ENCODE results near the gene WDR77.
A peak's percentile ranks its signal among the peaks of the same experiment; 100 is the strongest.

DNA sequence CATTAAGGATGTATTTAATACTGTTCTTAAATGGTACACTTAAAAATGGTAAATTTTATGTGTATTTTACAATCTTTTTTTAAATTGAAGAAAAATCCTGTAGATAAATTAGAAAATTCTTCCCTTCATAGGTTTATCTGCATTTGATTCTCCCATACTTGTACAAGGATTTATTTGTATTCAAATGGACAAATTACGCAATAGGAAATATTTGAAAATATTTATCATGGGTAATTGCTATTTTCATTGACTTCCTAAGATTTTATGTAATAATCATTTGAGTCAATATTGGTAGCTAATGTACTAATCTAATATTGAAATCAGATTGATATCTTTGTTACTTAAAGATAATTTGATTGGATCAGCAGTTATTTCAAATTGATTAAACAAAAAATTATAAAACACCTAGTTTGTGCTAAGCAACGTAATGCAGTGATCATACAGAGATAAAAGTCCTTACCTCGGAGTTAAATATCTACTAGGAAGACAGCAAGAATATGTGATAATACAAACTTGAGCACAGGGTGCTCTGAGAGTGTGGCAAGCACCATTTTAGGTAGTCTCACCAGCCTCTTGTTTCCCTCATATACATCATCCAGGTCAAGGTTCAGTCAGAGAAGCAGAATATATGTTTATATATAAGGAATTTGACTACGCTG, 13.4 kb upstream of the WDR77 start:
- TF ChIP-seq MXI1 (IDR thresholded peaks at IDR 0.05; ENCODE audit: borderline replicate concordance, low read depth, low read length) = no peak
- TF ChIP-seq, protein P1, sequence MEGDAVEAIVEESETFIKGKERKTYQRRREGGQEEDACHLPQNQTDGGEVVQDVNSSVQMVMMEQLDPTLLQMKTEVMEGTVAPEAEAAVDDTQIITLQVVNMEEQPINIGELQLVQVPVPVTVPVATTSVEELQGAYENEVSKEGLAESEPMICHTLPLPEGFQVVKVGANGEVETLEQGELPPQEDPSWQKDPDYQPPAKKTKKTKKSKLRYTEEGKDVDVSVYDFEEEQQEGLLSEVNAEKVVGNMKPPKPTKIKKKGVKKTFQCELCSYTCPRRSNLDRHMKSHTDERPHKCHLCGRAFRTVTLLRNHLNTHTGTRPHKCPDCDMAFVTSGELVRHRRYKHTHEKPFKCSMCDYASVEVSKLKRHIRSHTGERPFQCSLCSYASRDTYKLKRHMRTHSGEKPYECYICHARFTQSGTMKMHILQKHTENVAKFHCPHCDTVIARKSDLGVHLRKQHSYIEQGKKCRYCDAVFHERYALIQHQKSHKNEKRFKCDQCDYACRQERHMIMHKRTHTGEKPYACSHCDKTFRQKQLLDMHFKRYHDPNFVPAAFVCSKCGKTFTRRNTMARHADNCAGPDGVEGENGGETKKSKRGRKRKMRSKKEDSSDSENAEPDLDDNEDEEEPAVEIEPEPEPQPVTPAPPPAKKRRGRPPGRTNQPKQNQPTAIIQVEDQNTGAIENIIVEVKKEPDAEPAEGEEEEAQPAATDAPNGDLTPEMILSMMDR (conservative IDR thresholded peaks at IDR 0.05; ENCODE audit: low read depth, low read length) = no peak
- no peak for TF ChIP-seq SMC3 (IDR thresholded peaks at IDR 0.05; ENCODE audit: low read depth, low read length)
- no peak for TF ChIP-seq BHLHE40 (IDR thresholded peaks at IDR 0.05; ENCODE audit: low read depth, low read length)
- TF ChIP-seq MAFK (IDR thresholded peaks at IDR 0.05; ENCODE audit: low read depth, low read length) = peak; percentile 62
- TF ChIP-seq USF2 (IDR thresholded peaks at IDR 0.05; ENCODE audit: low read depth, low read length) = no peak
- no peak for TF ChIP-seq MAZ (IDR thresholded peaks at IDR 0.05; ENCODE audit: borderline replicate concordance, low read depth, low read length)
- TF ChIP-seq RCOR1 (IDR thresholded peaks at IDR 0.05; ENCODE audit: insufficient replicate concordance, low read length) = no peak
- no peak for TF ChIP-seq POLR2A (IDR thresholded peaks at IDR 0.05; ENCODE audit: low read depth, low read length)
- no peak for TF ChIP-seq ELK1 (IDR thresholded peaks at IDR 0.05; ENCODE audit: borderline replicate concordance, low read depth, low read length)
- TF ChIP-seq CHD1 (IDR thresholded peaks at IDR 0.05; ENCODE audit: low read depth, low read length) = no peak
- TF ChIP-seq RAD21 (IDR thresholded peaks at IDR 0.05; ENCODE audit: low read length) = no peak

All from IMR-90 (cell line).